HepG2 (cell line): ENCODE data around the gene RAPGEF2. TPM values are rescaled to one million over a fixed set of nuclear protein-coding genes. Genes with fewer than 3 reads are reported as not detected.
"Not testable (repeated sequence)": the region's sequence is repeated elsewhere in the genome, so short reads cannot be mapped to it uniquely, and the experiment has no call there.

Source experiments
- ATAC-seq: fragments of 200-7000 bp; cut with Tn5 transposase; 3 replicates; pipeline ENCODE4 v1.9.1; 2020; ENCODE audit warnings: mild to moderate bottlenecking, moderate library complexity
- BruUV-seq: library from RNA; stranded (reverse); fragments of 400-500 nt; replicated peaks from 2 replicates; lab custom pipeline; 2021; lab: Mats Ljungman, UMichigan
- CTCF ChIA-PET: fragments of 300-600 bp; formaldehyde crosslinking; extraction: SDS; loops from one replicate; lab custom pipeline; 2021; ENCODE audit warnings: low total read pairs, inconsistent platforms, low intra/inter-chr PET ratio; lab: Yijun Ruan, JAX
- POLR2A ChIA-PET: fragments of 350-600 bp; sonication (Branson Sonifier 250); formaldehyde crosslinking; loops from one replicate; lab custom pipeline; 2020; ENCODE audit warnings: antibody characterized with exemption, inconsistent platforms; lab: Yijun Ruan, JAX
- DNase-seq: peaks from one replicate; pipeline ENCODE4 v3.0.0-alpha.2; 2015; ENCODE audit warnings: low spot score
- FAIRE-seq: peaks from 3 replicates; lab custom pipeline; 2011; peaks lifted over from hg19 to GRCh38; lab: Jason Lieb, UNC
- H2AFZ ChIP-seq: one replicate; pipeline ENCODE4 v1.6.1; 2011; ENCODE audit warnings: low read length, inconsistent platforms
- H3K27ac ChIP-seq: fragments of 300-600 bp; 3 replicates; pipeline ENCODE4 v1.8.0; 2011; ENCODE audit warnings: mixed run types, mild to moderate bottlenecking, mixed read lengths, low read length, inconsistent platforms; ENCODE audit not compliant: insufficient read depth; ENCODE audit errors: extremely low read length
- H3K27me3 ChIP-seq, 2 experiments: fragments of 200-600 bp in 1 of 2; 2 replicates in 1 of 2; 3 replicates in 1 of 2; pipeline versions ENCODE4 v1.6.0 to v1.8.0; 2011; ENCODE audit warnings: low read length in 2 of 2, mild to moderate bottlenecking in 2 of 2, moderate library complexity in 2 of 2, inconsistent platforms in 1 of 2; ENCODE audit not compliant: insufficient read depth in 2 of 2, control insufficient read depth in 1 of 2
- H3K36me3 ChIP-seq, 2 experiments: fragments of 200-600 bp in 1 of 2; replicated peaks in 1 of 2; 2 replicates in 1 of 2; 3 replicates in 1 of 2; pipeline versions ENCODE4 v1.5.1 to v1.8.0; 2011; ENCODE audit warnings: low read length in 2 of 2, inconsistent platforms in 1 of 2; ENCODE audit not compliant: insufficient read depth in 2 of 2, control insufficient read depth in 1 of 2
- H3K4me1 ChIP-seq: 2 replicates; pipeline ENCODE4 v1.5.1; 2012; ENCODE audit warnings: low read length, inconsistent platforms; ENCODE audit not compliant: insufficient read depth
- H3K4me2 ChIP-seq: 2 replicates; pipeline ENCODE4 v1.6.0; 2011; ENCODE audit warnings: low read depth, low read length, inconsistent platforms
- H3K4me3 ChIP-seq, 3 experiments: fragments of 200-600 bp in 1 of 3; sonication (generic), shearing (Covaris generic) in 1 of 3; replicated peaks in 1 of 3; 2 replicates each; pipeline ENCODE4 v1.5.1; 2011 to 2016; ENCODE audit warnings: low read length in 3 of 3, inconsistent platforms in 2 of 3, low read depth in 2 of 3, mild to moderate bottlenecking in 2 of 3, control low read depth in 1 of 3, mixed read lengths in 1 of 3; ENCODE audit not compliant: insufficient read depth in 1 of 3
- H3K79me2 ChIP-seq: one replicate; pipeline ENCODE4 v1.6.1; 2011; ENCODE audit warnings: low read length, inconsistent platforms; ENCODE audit not compliant: insufficient read depth
- H3K9ac ChIP-seq: 2 replicates; pipeline ENCODE4 v1.6.0; 2011; ENCODE audit warnings: mild to moderate bottlenecking, low read depth, low read length, inconsistent platforms; ENCODE audit not compliant: insufficient read depth
- H3K9me3 ChIP-seq: 2 replicates; pipeline ENCODE4 v1.5.1; 2012; ENCODE audit warnings: mild to moderate bottlenecking, low read length
- H4K20me1 ChIP-seq: 2 replicates; pipeline ENCODE4 v1.6.0; 2011; ENCODE audit warnings: inconsistent platforms, mild to moderate bottlenecking, low read length, moderate library complexity; ENCODE audit not compliant: insufficient read depth
- AGO2 ChIP-seq: fragments of 200-400 bp; formaldehyde crosslinking; optimal IDR thresholded peaks from 2 replicates; pipeline ENCODE3; 2017; ENCODE audit warnings: mild to moderate bottlenecking, low read depth, low read length, moderate library complexity
- GFI1 ChIP-seq: sonication (generic); formaldehyde crosslinking; IDR thresholded peaks from 2 replicates; pipeline ENCODE4 v1.5.0; 2020; ENCODE audit warnings: missing genetic modification reagents, mild to moderate bottlenecking, borderline replicate concordance
- WGBS: methylation state at CpG from one replicate; pipeline ENCODE4 v1.1.6; 2017; ENCODE audit warnings: low lambda C conversion rate; 5-methylcytosine and 5-hydroxymethylcytosine counted together
- in situ Hi-C: cut with HindIII; loops from 2 replicates; pipeline ENCODE4 v1.10.0; 2017; ENCODE audit warnings: low pct_unique_long_range_greater_than_20kb; ENCODE audit not compliant: extremely low pct_ligation_motif_present
- intact Hi-C: fragments of 100-400 bp; cut with micrococcal nuclease; formaldehyde crosslinking; loops from one replicate; pipeline ENCODE4 v1.10.0; 2022; ENCODE audit not compliant: unreplicated experiment
- polyA plus RNA-seq, 8 experiments: library from polyadenylated mRNA; depleted of rRNA in 3 of 8; stranded (reverse) in 7 of 8; unstranded in 1 of 8; fragments of >200 nt; fragmentation: Illumina TruSeq in 4 of 8; extraction: Trizol in 4 of 8; gene quantifications; 2 replicates each; pipeline versions ENCODE4 v1.2.1 to v1.2.3, GENCODE V29; 2011 to 2016; ENCODE audit warnings: low read depth in 4 of 8, missing spikeins in 1 of 8, mixed read lengths in 1 of 8; ENCODE audit not compliant: insufficient read depth in 1 of 8
- total RNA-seq, 5 experiments: library from RNA; depleted of rRNA; stranded (reverse); fragments of >200 nt; fragmentation: Illumina TruSeq; extraction: Trizol; gene quantifications; 2 replicates each; pipeline ENCODE4 v1.2.3, GENCODE V29; 2016; ENCODE audit warnings: low read depth in 1 of 5
- TF ChIP-seq, protein P1 (sequence below): sonication (generic); formaldehyde crosslinking; IDR thresholded peaks from 2 replicates; pipeline ENCODE4 v1.8.1; 2023; ENCODE audit warnings: mild to moderate bottlenecking, inconsistent platforms, moderate library complexity, missing genetic modification reagents, borderline replicate concordance

The RAPGEF2 gene
- total and polyA plus RNA-seq, 2 of the 13 experiments (the other 11 are each of a cell fraction or from before 2014, with no cell fraction given), result 19.2 to 23.0 TPM

DNA sequence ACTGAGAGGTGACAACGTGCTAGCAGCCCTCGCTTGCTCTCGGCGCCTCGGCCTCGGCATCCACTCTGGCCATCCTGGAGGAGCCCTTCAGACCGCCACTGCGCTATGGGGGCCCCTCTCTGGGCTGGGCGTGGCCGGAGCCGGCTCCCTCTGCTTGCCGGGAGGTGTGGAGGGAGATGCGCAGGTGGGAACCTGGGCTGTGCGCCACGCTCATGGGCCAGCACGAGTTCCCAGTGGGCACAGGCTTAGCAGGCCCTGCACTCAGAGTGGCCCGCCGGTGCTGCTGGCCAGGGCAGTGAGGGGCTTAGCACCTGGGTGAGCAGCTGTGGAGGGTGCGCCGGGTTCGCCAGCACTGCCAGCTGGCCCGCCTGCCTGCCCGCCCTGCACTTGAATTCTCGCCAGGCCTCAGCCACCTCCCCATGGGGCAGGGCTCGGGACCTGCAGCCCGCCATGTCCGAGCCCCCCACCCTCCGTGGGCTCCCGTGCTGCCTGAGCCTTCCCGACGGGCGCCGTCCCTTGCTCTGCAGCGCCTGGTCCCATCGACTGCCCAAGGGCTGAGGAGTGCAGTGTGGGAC is 148.0 kb downstream of the RAPGEF2 start:
- no peaks in the 10 kb centered on the region for H3K27me3 ChIP-seq
- peaks cover 10% of the 10 kb centered on the region for H3K4me1 ChIP-seq
- 95% methylated on average over 13 of the region's 35 CpGs for WGBS
- ChIA-PET POLR2A (no interaction called here), CTCF (no interaction called here)
- H3K4me3 ChIP-seq, result no peak overlapping the region
- in situ Hi-C loops (no loop called here), intact Hi-C loops (no loop called here)
- H3K36me3 ChIP-seq, result no peaks in the 10 kb centered on the region
- H3K9me3 ChIP-seq, result no peaks in the 10 kb centered on the region
- no peak overlapping the region for H3K4me2 ChIP-seq
- no TSS peak for BruUV-seq
- DNase-seq, result no peak
- TF ChIP-seq, protein P1, sequence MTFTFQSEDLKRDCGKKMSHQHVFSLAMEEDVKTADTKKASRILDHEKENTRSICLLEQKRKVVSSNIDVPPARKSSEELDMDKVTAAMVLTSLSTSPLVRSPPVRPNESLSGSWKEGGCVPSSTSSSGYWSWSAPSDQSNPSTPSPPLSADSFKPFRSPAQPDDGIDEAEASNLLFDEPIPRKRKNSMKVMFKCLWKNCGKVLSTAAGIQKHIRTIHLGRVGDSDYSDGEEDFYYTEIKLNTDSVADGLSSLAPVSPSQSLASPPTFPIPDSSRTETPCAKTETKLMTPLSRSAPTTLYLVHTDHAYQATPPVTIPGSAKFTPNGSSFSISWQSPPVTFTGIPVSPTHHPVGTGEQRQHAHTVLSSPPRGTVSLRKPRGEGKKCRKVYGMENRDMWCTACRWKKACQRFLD (CRISPR knock-in tag), result no peak
- TF ChIP-seq AGO2 (peak; percentile 53), GFI1 (no peak)
- no peak overlapping the region for H3K27ac ChIP-seq
- FAIRE-seq, result no peak
- no peaks in the 10 kb centered on the region for H4K20me1 ChIP-seq
- no peak overlapping the region for H3K9ac ChIP-seq
- H3K79me2 ChIP-seq, result no peaks in the 10 kb centered on the region
- no peak overlapping the region for H2AFZ ChIP-seq
- no peak for ATAC-seq

DNA sequence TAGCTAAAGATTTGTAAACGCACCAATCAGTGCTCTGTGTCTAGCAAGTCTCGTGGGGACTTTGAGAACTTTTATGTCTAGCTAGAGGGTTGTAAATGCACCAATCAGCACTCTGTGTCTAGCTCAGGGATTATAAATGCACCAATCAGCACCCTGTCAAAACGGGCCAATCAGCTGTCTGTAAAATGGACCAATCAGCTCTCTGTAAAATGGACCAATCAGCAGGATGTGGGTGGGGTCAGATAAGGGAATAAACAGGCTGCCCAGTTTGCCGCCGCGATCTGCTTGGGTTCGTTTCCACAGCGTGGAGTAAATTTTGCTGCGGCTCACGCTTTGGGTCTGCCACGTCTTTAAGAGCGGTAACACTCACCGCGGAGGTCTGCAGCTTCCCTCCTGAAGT is 148.7 kb downstream of the RAPGEF2 start:
- H3K4me3 ChIP-seq, H3K79me2 ChIP-seq, DNase-seq, H3K9ac ChIP-seq, H3K36me3 ChIP-seq, CTCF ChIA-PET, H3K9me3 ChIP-seq, POLR2A ChIA-PET, BruUV-seq, H4K20me1 ChIP-seq, in situ Hi-C loops, H3K27me3 ChIP-seq, ATAC-seq, H2AFZ ChIP-seq, H3K27ac ChIP-seq, H3K4me2 ChIP-seq, intact Hi-C loops, FAIRE-seq: not testable (repeated sequence)
- WGBS, result 92% methylated on average over 14 of the region's 14 CpGs
- H3K4me1 ChIP-seq, result peaks cover 10% of the 10 kb centered on the region
